GM12878 (cell line): ENCODE data around the gene ITGA4. TPM values are rescaled to one million over a fixed set of nuclear protein-coding genes. Genes with fewer than 3 reads are reported as not detected.

ENCODE experiments used
- CBFB ChIP-seq: IDR thresholded peaks from 2 replicates; pipeline ENCODE4 v1.6.1; 2016; ENCODE audit warnings: antibody characterized with exemption, low read depth
- CTCF ChIP-seq, 3 experiments: IDR thresholded peaks in 2 of 3; conservative IDR thresholded peaks in 1 of 3; 2 replicates each; pipeline ENCODE4 v1.5.1; 2011; ENCODE audit warnings: low read depth in 3 of 3, low read length in 3 of 3, mild to moderate bottlenecking in 3 of 3, control low read depth in 2 of 3, moderate library complexity in 2 of 3, inconsistent platforms in 1 of 3, mixed read lengths in 1 of 3; ENCODE audit not compliant: control insufficient read depth in 2 of 3, insufficient read depth in 1 of 3; ENCODE audit errors: extremely low read depth in 1 of 3
- ELK1 ChIP-seq: IDR thresholded peaks from 2 replicates; pipeline ENCODE4 v1.6.1; 2012; ENCODE audit warnings: low read depth, low read length, improper control_type of control experiment
- EP300 ChIP-seq, 2 experiments: fragments of 150-350 bp in 1 of 2; IDR thresholded peaks; 2 replicates each; pipeline ENCODE4 v1.6.1; 2011 to 2012; ENCODE audit warnings: low read depth in 2 of 2, low read length in 2 of 2, borderline replicate concordance in 1 of 2, improper control_type of control experiment in 1 of 2, inconsistent platforms in 1 of 2; ENCODE audit not compliant: control insufficient read depth in 1 of 2
- FOS ChIP-seq: IDR thresholded peaks from 3 replicates; pipeline ENCODE4 v1.6.1; 2011; ENCODE audit warnings: borderline replicate concordance; ENCODE audit not compliant: insufficient read length; ENCODE audit errors: extremely low read depth
- FOXK2 ChIP-seq: fragments of 450-650 bp; IDR thresholded peaks from 2 replicates; pipeline ENCODE4 v1.6.1; 2017; ENCODE audit warnings: mild to moderate bottlenecking, moderate library complexity
- NR2F1 ChIP-seq: fragments of 450-650 bp; conservative IDR thresholded peaks from 2 replicates; pipeline ENCODE4 v1.6.1; 2017; ENCODE audit warnings: mild to moderate bottlenecking
- PKNOX1 ChIP-seq: fragments of 450-650 bp; IDR thresholded peaks from 2 replicates; pipeline ENCODE4 v1.6.1; 2016; ENCODE audit warnings: mild to moderate bottlenecking
- RAD21 ChIP-seq: IDR thresholded peaks from 2 replicates; pipeline ENCODE4 v1.6.1; 2011; ENCODE audit warnings: mild to moderate bottlenecking, low read depth, low read length, moderate library complexity; ENCODE audit not compliant: insufficient read depth
- TBL1XR1 ChIP-seq: IDR thresholded peaks from 2 replicates; pipeline ENCODE4 v1.6.1; 2012; ENCODE audit warnings: low read depth, low read length, improper control_type of control experiment
- YY1 ChIP-seq: IDR thresholded peaks from 2 replicates; pipeline ENCODE4 v1.6.1; 2011; ENCODE audit warnings: low read depth, mild to moderate bottlenecking, low read length
- ZNF24 ChIP-seq: fragments of 450-650 bp; IDR thresholded peaks from 2 replicates; pipeline ENCODE4 v1.6.1; 2017; ENCODE audit warnings: antibody characterized with exemption, mild to moderate bottlenecking
- polyA plus RNA-seq, 11 experiments: library from polyadenylated mRNA; depleted of rRNA in 4 of 11; unstranded in 6 of 11; stranded (reverse) in 5 of 11; fragments of >200 nt; fragmentation: Nextera tagmentation in 4 of 11; fragmentation: Illumina TruSeq in 1 of 11; extraction: Ambion mirVana in 4 of 11; extraction: Trizol in 1 of 11; gene quantifications; 1 replicate in 1 of 11; 2 replicates in 10 of 11; pipeline versions ENCODE4 v1.2.1 to v1.2.3, GENCODE V29; 2011 to 2016; ENCODE audit warnings: inconsistent platforms in 2 of 11, missing spikeins in 2 of 11, low read depth in 1 of 11
- total RNA-seq, 4 experiments: library from RNA; depleted of rRNA in 3 of 4; stranded (reverse); fragments of >200 nt in 3 of 4; fragmentation: Illumina TruSeq in 1 of 4; extraction: Trizol in 1 of 4; gene quantifications; 2 replicates each; pipeline versions ENCODE4 v1.2.1 to v1.2.3, GENCODE V29; 2013 to 2021

The ITGA4 gene
- total and polyA plus RNA-seq, 10 of the 15 experiments (the other 5 are each of a cell fraction or from before 2014, with no cell fraction given): 12.4 to 87.9 (median 63.5) TPM

- TF ChIP-seq RAD21 (peak; percentile 24; the same call in 1 of the 2 replicates), CTCF (IDR thresholded peaks at IDR 0.05 in 2 of 3, conservative IDR thresholded peaks at IDR 0.05 in 1 of 3; ENCODE audit: control insufficient read depth in 2 of 3, extremely low read depth in 1 of 3, insufficient read depth in 1 of 3, low read depth in 3 of 3, low read length in 3 of 3) (peak; percentile 18 to 52 (median 41); a peak in 5 of 6 replicates), YY1 (no peak), FOS (no peak), NR2F1 (no peak), FOXK2 (no peak), ZNF24 (no peak), TBL1XR1 (no peak), PKNOX1 (no peak), ELK1 (no peak), EP300 (IDR thresholded peaks at IDR 0.05; ENCODE audit: borderline replicate concordance in 1 of 2, control insufficient read depth in 1 of 2, low read depth in 2 of 2, low read length in 2 of 2) (no peak), CBFB (no peak)
Observed at GRCh38 chr2:181430406-181431118, 26.6 kb upstream of the ITGA4 start (continued).
